Ascending aorta (tissue), 2 donors: Measurements from ENCODE around the gene OVCA2. TPM values are rescaled to one million over a fixed set of nuclear protein-coding genes. Genes with fewer than 3 reads are reported as not detected.

Experiments
- DNase-seq, 2 donors: peaks; one replicate each; pipeline ENCODE4 v3.0.0-alpha.2; 2019; ENCODE audit warnings: low spot score in 2 of 2
- H3K27ac ChIP-seq, 2 donors: fragments of 200-600 bp; sonication (generic); one replicate each; pipeline ENCODE4 v1.5.1; 2016 to 2017; ENCODE audit warnings: mild to moderate bottlenecking in 1 of 2
- H3K27me3 ChIP-seq: fragments of 200-600 bp; sonication (generic); one replicate; pipeline ENCODE4 v1.5.1; 2017
- H3K36me3 ChIP-seq, 2 donors: fragments of 200-600 bp; sonication (generic); one replicate each; pipeline ENCODE4 v1.5.1; 2016
- H3K4me1 ChIP-seq, 2 donors: fragments of 200-600 bp; sonication (generic); one replicate each; pipeline ENCODE4 v1.5.1; 2016 to 2017; ENCODE audit warnings: mild to moderate bottlenecking in 1 of 2
- H3K4me3 ChIP-seq, 2 donors: fragments of 200-600 bp; sonication (generic); one replicate each; pipeline ENCODE4 v1.5.1; 2016 to 2017; ENCODE audit warnings: mild to moderate bottlenecking in 1 of 2
- H3K9me3 ChIP-seq, 2 donors: fragments of 200-600 bp; sonication (generic); one replicate each; pipeline ENCODE4 v1.5.1; 2016
- intact Hi-C: fragments of 100-400 bp; cut with DNase I; formaldehyde crosslinking; loops from one replicate; pipeline ENCODE4 v1.15.1; 2023
- total RNA-seq: library from RNA; depleted of rRNA; stranded (reverse); fragments of >200 nt; gene quantifications from one replicate; pipeline ENCODE4 v1.1.0, GENCODE V29; 2016
- TF ChIP-seq, protein P1 (sequence below), 3 experiments: fragments of 200-600 bp in 2 of 3; fragments of 450-650 bp in 1 of 3; sonication (generic) in 2 of 3; IDR thresholded peaks; one replicate each; pipeline ENCODE4 v1.5.1; 2016 to 2019; ENCODE audit warnings: antibody characterized with exemption in 3 of 3, mild to moderate bottlenecking in 1 of 3, moderate library complexity in 1 of 3

Gene OVCA2
- total RNA-seq, 1 donor from 2014 or later: 71.3 TPM

DNA sequence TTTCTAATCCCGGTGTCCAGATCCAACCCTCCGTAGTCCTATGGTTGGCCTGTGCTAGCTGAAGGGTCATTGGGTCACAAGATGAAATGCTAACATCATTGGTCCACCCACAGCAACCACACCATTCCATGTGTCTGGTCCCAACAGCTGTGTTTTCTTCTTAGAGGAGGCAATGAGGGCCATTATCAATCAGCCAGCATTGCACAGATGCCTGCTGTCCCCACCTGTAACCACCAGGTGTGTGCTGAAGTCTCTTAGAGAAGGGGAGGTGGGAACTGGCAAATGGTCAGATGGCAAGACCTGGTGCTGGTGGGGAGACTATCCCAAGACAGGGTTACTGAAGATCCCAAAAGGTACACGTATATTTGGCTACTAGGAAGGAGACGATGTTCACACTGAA lies 50.4 kb downstream of the OVCA2 start:
- Histone ChIP-seq H3K27me3 (no peaks in the 10 kb centered on the region), H3K9me3 (no peaks in the 10 kb centered on the region), H3K4me1 (peaks cover 0 to 40% of the 10 kb centered on the region in 2 donors), H3K4me3 (no peak overlapping the region), H3K36me3 (no peaks in the 10 kb centered on the region), H3K27ac (no peak overlapping the region)
- DNase-seq: no peak
- intact Hi-C loops: loop anchor here (5.0 kb wide), 1 partner anchor 35 kb away; the partner anchor contains the start of gene HIC1
- TF ChIP-seq, protein P1, sequence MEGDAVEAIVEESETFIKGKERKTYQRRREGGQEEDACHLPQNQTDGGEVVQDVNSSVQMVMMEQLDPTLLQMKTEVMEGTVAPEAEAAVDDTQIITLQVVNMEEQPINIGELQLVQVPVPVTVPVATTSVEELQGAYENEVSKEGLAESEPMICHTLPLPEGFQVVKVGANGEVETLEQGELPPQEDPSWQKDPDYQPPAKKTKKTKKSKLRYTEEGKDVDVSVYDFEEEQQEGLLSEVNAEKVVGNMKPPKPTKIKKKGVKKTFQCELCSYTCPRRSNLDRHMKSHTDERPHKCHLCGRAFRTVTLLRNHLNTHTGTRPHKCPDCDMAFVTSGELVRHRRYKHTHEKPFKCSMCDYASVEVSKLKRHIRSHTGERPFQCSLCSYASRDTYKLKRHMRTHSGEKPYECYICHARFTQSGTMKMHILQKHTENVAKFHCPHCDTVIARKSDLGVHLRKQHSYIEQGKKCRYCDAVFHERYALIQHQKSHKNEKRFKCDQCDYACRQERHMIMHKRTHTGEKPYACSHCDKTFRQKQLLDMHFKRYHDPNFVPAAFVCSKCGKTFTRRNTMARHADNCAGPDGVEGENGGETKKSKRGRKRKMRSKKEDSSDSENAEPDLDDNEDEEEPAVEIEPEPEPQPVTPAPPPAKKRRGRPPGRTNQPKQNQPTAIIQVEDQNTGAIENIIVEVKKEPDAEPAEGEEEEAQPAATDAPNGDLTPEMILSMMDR (IDR thresholded peaks at IDR 0.05): no peak

Other genes starting within 250 kb of the OVCA2 start
- 7.6 TPM for gene SMYD4, start 212.1 kb upstream of the OVCA2 start, total RNA-seq
- gene RPA1, start 212.0 kb upstream of the OVCA2 start, total RNA-seq: 34.0 TPM
- 11.5 TPM for gene RTN4RL1, start 16.7 kb upstream of the OVCA2 start, total RNA-seq
- 125 TPM for gene DPH1, start 11.9 kb upstream of the OVCA2 start, total RNA-seq
- 131 TPM for gene HIC1, start 13.1 kb downstream of the OVCA2 start, total RNA-seq